Aorta (tissue), 5 donors: Measurements from ENCODE around the gene ACER1. TPM values are rescaled to one million over a fixed set of nuclear protein-coding genes. Genes with fewer than 3 reads are reported as not detected.

ENCODE experiments used
- ATAC-seq: fragments of 200-7000 bp; cut with Tn5 transposase; one replicate; pipeline ENCODE4 v1.9.1; 2022; ENCODE audit warnings: moderate library complexity; ENCODE audit not compliant: low FRiP score
- DNase-seq, 2 donors: peaks; one replicate each; pipeline ENCODE4 v3.0.0-alpha.2; 2020
- H3K27ac ChIP-seq, 2 donors: one replicate each; pipeline ENCODE4 v1.5.1; 2013; ENCODE audit warnings: low read length in 2 of 2, mild to moderate bottlenecking in 2 of 2, moderate library complexity in 2 of 2, control low read depth in 1 of 2, inconsistent platforms in 1 of 2, low read depth in 1 of 2
- H3K27me3 ChIP-seq, 2 donors: one replicate each; pipeline ENCODE4 v1.6.1; 2013; ENCODE audit warnings: control low read depth in 1 of 2, low read length in 1 of 2, mild to moderate bottlenecking in 1 of 2, moderate library complexity in 1 of 2; ENCODE audit not compliant: insufficient read depth in 2 of 2, control insufficient read depth in 1 of 2
- H3K36me3 ChIP-seq, 2 donors: one replicate each; pipeline ENCODE4 v1.6.1; 2013; ENCODE audit warnings: control low read depth in 1 of 2, low read length in 1 of 2, mild to moderate bottlenecking in 1 of 2; ENCODE audit not compliant: insufficient read depth in 2 of 2, control insufficient read depth in 1 of 2
- H3K4me1 ChIP-seq, 2 donors: one replicate each; pipeline ENCODE4 v1.6.1; 2013; ENCODE audit warnings: low read length in 2 of 2, control low read depth in 1 of 2, mild to moderate bottlenecking in 1 of 2, moderate library complexity in 1 of 2; ENCODE audit not compliant: insufficient read depth in 2 of 2, control insufficient read depth in 1 of 2
- H3K4me3 ChIP-seq, 2 donors: one replicate each; pipeline ENCODE4 v1.5.1; 2013; ENCODE audit warnings: low read length in 2 of 2, control low read depth in 1 of 2, mild to moderate bottlenecking in 1 of 2
- H3K9me3 ChIP-seq: one replicate; pipeline ENCODE4 v1.6.1; 2013; ENCODE audit warnings: mild to moderate bottlenecking, low read length; ENCODE audit not compliant: control insufficient read depth
- WGBS, 2 donors: extraction: QIAGEN DNeasy Blood & Tissue Kit; methylation state at CpG; one replicate each; pipeline ENCODE4 v1.1.7; 2013; 5-methylcytosine and 5-hydroxymethylcytosine counted together
- intact Hi-C, 2 donors: fragments of 100-400 bp; cut with DNase I; formaldehyde crosslinking; loops; one replicate each; pipeline versions ENCODE4 v1.14.2 to v1.15.0; 2022
- polyA plus RNA-seq, 2 donors: library from polyadenylated mRNA; stranded (reverse); fragments of 200-250 nt; gene quantifications; one replicate each; pipeline ENCODE4 v1.2.3, GENCODE V29; 2013
- total RNA-seq, 2 donors: library from RNA; stranded (reverse); fragmentation: NEBNext Ultra II Directional; extraction: Animal tissue kit (Norgen Biotek cat#: 25700); gene quantifications; one replicate each; pipeline ENCODE4 v1.2.1, GENCODE V29; 2021
- donor health status: healthy with polysubstance abuse.
- donor health status: Bipolar disorder and iron deficiency.
- donor health status: DM: no; HTN: no; CAD: no.
- donor health status: DM: no; HTN: no; CAD: no.
- donor health status: DM: yes; HTN: yes; CAD: no.

ACER1 gene
- total and polyA plus RNA-seq, 4 donors = 0.10 TPM; not detected in 3

GRCh38 chr19:6270822-6271221 is 62.6 kb downstream of the ACER1 start:
- no peak for DNase-seq
- Histone ChIP-seq H3K4me3 (no peak overlapping the region), H3K4me1 (no peaks in the 10 kb centered on the region)

GRCh38 chr19:6270076-6270745 is 63.2 kb downstream of the ACER1 start:
- 93 to 94% methylated on average over 31 of the region's 31 CpGs for WGBS, 2 donors
- ATAC-seq (no peak), DNase-seq (no peak)
- intact Hi-C loops = loop anchor here (5.0 to 10.0 kb wide), 5 partner anchors 33 to 475 kb away; partner anchors contain the start of genes CLPP (in 1 of the 2) and RFX2 (in 1 of the 2)
- H3K9me3 ChIP-seq = no peaks in the 10 kb centered on the region
- H3K27ac ChIP-seq = no peak overlapping the region
- H3K36me3 ChIP-seq = peaks cover 0 to 3% of the 10 kb centered on the region in 2 donors
- no peak overlapping the region for H3K4me3 ChIP-seq
- H3K4me1 ChIP-seq = no peaks in the 10 kb centered on the region
- no peaks in the 10 kb centered on the region for H3K27me3 ChIP-seq

More at GRCh38 chr19:6270822-6271221, 62.6 kb downstream of the ACER1 start:
- 97% methylated on average over 17 of the region's 17 CpGs for WGBS, 2 donors
- H3K9me3 ChIP-seq = no peaks in the 10 kb centered on the region
- no peak for ATAC-seq
- H3K27me3 ChIP-seq = no peaks in the 10 kb centered on the region
- intact Hi-C loops = loop anchor here (5.0 to 10.0 kb wide), 5 partner anchors 34 to 474 kb away; partner anchors contain the start of genes CLPP (in 1 of the 2) and RFX2 (in 1 of the 2)
- H3K27ac ChIP-seq = no peak overlapping the region
- H3K36me3 ChIP-seq = peaks cover 0 to 3% of the 10 kb centered on the region in 2 donors

- peak in 1 of 2 donors; percentile 66 for DNase-seq
- no peak for ATAC-seq
- Histone ChIP-seq H3K4me3 (no peak overlapping the region), H3K4me1 (no peaks in the 10 kb centered on the region), H3K27me3 (no peaks in the 10 kb centered on the region), H3K36me3 (peaks cover 0 to 3% of the 10 kb centered on the region in 2 donors), H3K27ac (no peak overlapping the region), H3K9me3 (no peaks in the 10 kb centered on the region)
- 89 to 92% methylated on average over 33 of the region's 33 CpGs for WGBS, 2 donors
- intact Hi-C loops = no loop called here
Observed at GRCh38 chr19:6269101-6269886, 64.1 kb downstream of the ACER1 start.

GRCh38 chr19:6268382-6268771 is 65.0 kb downstream of the ACER1 start:
- peaks cover 0 to 3% of the 10 kb centered on the region in 2 donors for H3K36me3 ChIP-seq
- no peaks in the 10 kb centered on the region for H3K4me1 ChIP-seq
- H3K27me3 ChIP-seq = no peaks in the 10 kb centered on the region
- H3K4me3 ChIP-seq = no peak overlapping the region
- no peaks in the 10 kb centered on the region for H3K9me3 ChIP-seq
- DNase-seq = no peak
- 95 to 96% methylated on average over 4 of the region's 4 CpGs for WGBS, 2 donors
- intact Hi-C loops = no loop called here
- ATAC-seq = no peak
- H3K27ac ChIP-seq = no peak overlapping the region

- Histone ChIP-seq H3K27me3 (no peaks in the 10 kb centered on the region), H3K4me1 (no peaks in the 10 kb centered on the region), H3K9me3 (no peaks in the 10 kb centered on the region), H3K27ac (no peak overlapping the region), H3K36me3 (peaks cover 0 to 3% of the 10 kb centered on the region in 2 donors), H3K4me3 (no peak overlapping the region)
- WGBS, 2 donors = 87 to 90% methylated on average over 17 of the region's 17 CpGs
- ATAC-seq = no peak
- no peak for DNase-seq
- intact Hi-C loops = no loop called here
Observed at GRCh38 chr19:6267552-6268381, 65.6 kb downstream of the ACER1 start.

GRCh38 chr19:6264803-6265202 is 68.6 kb downstream of the ACER1 start:
- Histone ChIP-seq H3K9me3 (no peaks in the 10 kb centered on the region), H3K4me1 (no peaks in the 10 kb centered on the region), H3K36me3 (peaks cover 0 to 3% of the 10 kb centered on the region in 2 donors), H3K27ac (no peak overlapping the region), H3K27me3 (no peaks in the 10 kb centered on the region), H3K4me3 (no peak overlapping the region)
- WGBS, 2 donors = 75 to 85% methylated on average over 4 of the region's 4 CpGs
- DNase-seq (no peak), ATAC-seq (no peak)
- intact Hi-C loops = no loop called here

GRCh38 chr19:6263735-6264444 is 69.5 kb downstream of the ACER1 start:
- 86 to 88% methylated on average over 18 of the region's 18 CpGs for WGBS, 2 donors
- no peak overlapping the region for H3K4me3 ChIP-seq
- no peaks in the 10 kb centered on the region for H3K9me3 ChIP-seq
- intact Hi-C loops = no loop called here
- peak in 1 of 2 donors; percentile 61 for DNase-seq
- H3K4me1 ChIP-seq = no peaks in the 10 kb centered on the region
- H3K36me3 ChIP-seq = no peaks in the 10 kb centered on the region
- H3K27me3 ChIP-seq = no peaks in the 10 kb centered on the region
- ATAC-seq = no peak
- H3K27ac ChIP-seq = no peak overlapping the region

GRCh38 chr19:6263306-6263705 is 70.1 kb downstream of the ACER1 start:
- no peak for DNase-seq
- Histone ChIP-seq H3K27me3 (no peaks in the 10 kb centered on the region), H3K9me3 (no peaks in the 10 kb centered on the region), H3K4me3 (no peak overlapping the region), H3K27ac (no peak overlapping the region), H3K36me3 (no peaks in the 10 kb centered on the region), H3K4me1 (no peaks in the 10 kb centered on the region)
- ATAC-seq = no peak
- 79 to 84% methylated on average over 12 of the region's 12 CpGs for WGBS, 2 donors
- intact Hi-C loops = no loop called here
